GM19463 (cell line): ENCODE results near the gene ERI2.

Experiments
- ATAC-seq: cut with Tn5 transposase; IDR thresholded peaks from one replicate; pipeline ENCODE4 v1.9.1; 2021; ENCODE audit warnings: mild to moderate bottlenecking, moderate library complexity; ENCODE audit not compliant: unreplicated experiment

ERI2 gene

GRCh38 chr16:20806168-20807050 is at the start of gene ERI2, which contains the start of gene REXO5:
Gene ERI2, minus strand, starts transcription at chr16:20806472. Its CDS starts 42 bp downstream, at chr16:20806430.
Gene REXO5, plus strand, starts transcription at chr16:20806527. Its CDS starts 427 bp downstream, at chr16:20806954.
- peak; percentile 85 for ATAC-seq

- no peak for ATAC-seq
These were observed 48.7 kb upstream of the ERI2 start for GRCh38 chr16:20854963-20855362.

- ATAC-seq: no peak
These were observed 47.8 kb upstream of the ERI2 start for GRCh38 chr16:20853981-20854620.

- ATAC-seq: no peak
These were observed 46.9 kb upstream of the ERI2 start for GRCh38 chr16:20853143-20853542.

GRCh38 chr16:20851601-20852000 is 45.3 kb upstream of the ERI2 start:
- ATAC-seq: no peak

- ATAC-seq: no peak
These were observed 44.7 kb upstream of the ERI2 start for GRCh38 chr16:20850981-20851380.

GRCh38 chr16:20849589-20850390 is 43.5 kb upstream of the ERI2 start:
- ATAC-seq: no peak

GRCh38 chr16:20847550-20847949 is 41.3 kb upstream of the ERI2 start:
- ATAC-seq: no peak

GRCh38 chr16:20846551-20846950 is 40.3 kb upstream of the ERI2 start:
- ATAC-seq: no peak

GRCh38 chr16:20846030-20846429 is 39.8 kb upstream of the ERI2 start:
- ATAC-seq: no peak

GRCh38 chr16:20844588-20844987 is 38.3 kb upstream of the ERI2 start:
- no peak for ATAC-seq

- no peak for ATAC-seq
These were observed 37.8 kb upstream of the ERI2 start for GRCh38 chr16:20844054-20844453.

- no peak for ATAC-seq
These were observed 33.2 kb upstream of the ERI2 start for GRCh38 chr16:20839504-20839903.

- no peak for ATAC-seq
These were observed 32.0 kb upstream of the ERI2 start for GRCh38 chr16:20838240-20838639.

- ATAC-seq: no peak
These were observed 26.8 kb upstream of the ERI2 start for GRCh38 chr16:20833086-20833485.

GRCh38 chr16:20830372-20830771 is 24.1 kb upstream of the ERI2 start:
- no peak for ATAC-seq

- no peak for ATAC-seq
These were observed 23.3 kb upstream of the ERI2 start for GRCh38 chr16:20829536-20829935.

- no peak for ATAC-seq
These were observed 19.8 kb upstream of the ERI2 start for GRCh38 chr16:20826039-20826566.

- no peak for ATAC-seq
These were observed 16.5 kb upstream of the ERI2 start for GRCh38 chr16:20822521-20823325.

GRCh38 chr16:20821682-20822081 is 15.4 kb upstream of the ERI2 start:
- ATAC-seq: no peak
